Measurements from ENCODE around the gene EFTUD2.

EFTUD2 gene

GRCh38 chr17:44911133-44912001 lies 12.1 kb upstream of the EFTUD2 start:
- peak overlapping the region; percentile 1 for H3K4me3 ChIP-seq (ENCODE audit: control insufficient read depth, low read depth, low read length)
- peak; percentile 49 for DNase-seq (ENCODE audit: low read depth)
- TF ChIP-seq CTCF (conservative IDR thresholded peaks at IDR 0.05; ENCODE audit: control insufficient read depth, insufficient read depth, low read depth, low read length): peak; percentile 49

GRCh38 chr17:44910231-44911106 lies 11.2 kb upstream of the EFTUD2 start:
- H3K4me3 ChIP-seq (ENCODE audit: control insufficient read depth, low read depth, low read length): no peak overlapping the region
- DNase-seq (ENCODE audit: low read depth): no peak
- TF ChIP-seq CTCF (conservative IDR thresholded peaks at IDR 0.05; ENCODE audit: control insufficient read depth, insufficient read depth, low read depth, low read length): no peak

- DNase-seq (ENCODE audit: low read depth): peak; percentile 44
- H3K4me3 ChIP-seq (ENCODE audit: control insufficient read depth, low read depth, low read length): no peak overlapping the region
- TF ChIP-seq CTCF (conservative IDR thresholded peaks at IDR 0.05; ENCODE audit: control insufficient read depth, insufficient read depth, low read depth, low read length): no peak
Observed at GRCh38 chr17:44909681-44910144, 10.5 kb upstream of the EFTUD2 start.

- TF ChIP-seq CTCF (conservative IDR thresholded peaks at IDR 0.05; ENCODE audit: control insufficient read depth, insufficient read depth, low read depth, low read length): no peak
- no peak for DNase-seq (ENCODE audit: low read depth)
- H3K4me3 ChIP-seq (ENCODE audit: control insufficient read depth, low read depth, low read length): no peak overlapping the region
Observed at GRCh38 chr17:44908761-44909326, 9.6 kb upstream of the EFTUD2 start.

GRCh38 chr17:44907729-44908470 lies 8.7 kb upstream of the EFTUD2 start:
- H3K4me3 ChIP-seq (ENCODE audit: control insufficient read depth, low read depth, low read length): no peak overlapping the region
- DNase-seq (ENCODE audit: low read depth): no peak
- TF ChIP-seq CTCF (conservative IDR thresholded peaks at IDR 0.05; ENCODE audit: control insufficient read depth, insufficient read depth, low read depth, low read length): no peak
